HG02943 (cell line): ENCODE measurements around the gene CYTH4.
"Not testable (repeated sequence)": the region's sequence is repeated elsewhere in the genome, so short reads cannot be mapped to it uniquely, and the experiment has no call there.

ENCODE experiments used
- ATAC-seq: cut with Tn5 transposase; IDR thresholded peaks from one replicate; pipeline ENCODE4 v1.9.1; 2021; ENCODE audit warnings: mild to moderate bottlenecking, low read depth, moderate library complexity; ENCODE audit not compliant: unreplicated experiment

The CYTH4 gene

GRCh38 chr22:37325039-37325395 is 42.7 kb downstream of the CYTH4 start:
- ATAC-seq: no peak

DNA sequence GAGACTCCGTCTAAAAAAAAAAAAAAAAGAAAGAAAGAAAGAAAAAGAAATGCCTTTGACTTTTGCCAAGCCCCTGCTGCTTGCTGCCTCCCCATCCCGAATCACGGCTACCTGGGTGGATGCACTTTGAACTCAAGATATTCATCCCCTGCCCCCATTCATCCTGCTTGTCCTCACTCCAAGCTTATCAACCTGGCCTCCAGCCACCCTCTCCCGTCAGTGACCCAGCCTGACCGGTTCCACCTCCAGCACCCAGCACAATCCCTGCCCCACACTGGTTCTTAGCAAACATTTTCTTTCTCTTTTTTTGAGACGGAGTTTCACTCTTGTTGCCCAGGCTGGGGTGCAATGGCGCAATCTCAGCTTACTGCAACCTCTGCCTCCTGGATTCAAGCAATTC is 44.4 kb downstream of the CYTH4 start:
- no peak for ATAC-seq

- no peak for ATAC-seq
Observed at GRCh38 chr22:37328017-37328416, 45.7 kb downstream of the CYTH4 start.

GRCh38 chr22:37328538-37329237 is 46.4 kb downstream of the CYTH4 start:
- not testable (repeated sequence) for ATAC-seq

DNA sequence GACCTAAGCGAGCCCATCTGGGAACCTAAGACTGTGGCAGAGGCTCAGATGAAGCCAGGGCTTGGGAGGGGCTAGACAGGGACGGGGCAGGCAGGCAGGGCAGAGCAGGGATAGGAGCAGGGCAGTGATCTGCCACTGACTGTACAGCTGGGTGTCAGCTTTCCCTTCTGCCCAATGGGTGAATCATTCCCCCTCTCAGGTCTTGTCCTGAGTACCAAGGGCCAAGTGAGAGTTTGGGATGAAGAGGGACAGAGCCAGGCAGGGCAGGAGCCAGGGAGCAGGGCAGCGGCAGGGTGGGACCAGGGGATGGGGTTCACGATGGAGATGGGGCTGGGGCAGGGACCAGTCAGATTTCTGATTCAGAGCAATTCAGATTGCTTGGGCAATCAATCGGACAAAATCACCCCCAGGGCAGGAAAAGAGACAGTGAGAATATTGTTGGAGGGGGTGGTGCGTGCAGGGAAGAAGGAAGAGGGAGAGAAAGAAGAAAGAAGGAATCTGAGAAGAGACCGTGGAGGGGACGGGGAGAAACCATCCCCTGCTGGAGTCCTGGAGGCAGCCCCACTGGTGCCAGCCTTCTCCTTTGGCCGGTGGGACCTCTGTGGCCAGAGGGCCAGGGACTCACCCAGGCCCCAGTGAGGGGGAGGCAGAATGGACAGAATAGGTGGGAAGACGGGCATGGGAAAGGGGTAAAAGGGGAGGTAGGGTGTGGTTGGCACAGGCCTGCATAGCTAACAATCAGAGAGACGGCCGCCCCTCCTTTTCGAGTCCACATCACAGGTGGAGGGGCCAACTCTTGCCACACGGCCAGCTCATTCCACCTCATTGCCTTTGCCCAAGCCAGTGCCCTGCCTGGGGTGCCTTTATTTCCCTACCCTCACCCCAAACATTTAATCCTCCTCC is 47.2 kb downstream of the CYTH4 start:
- no peak for ATAC-seq

GRCh38 chr22:37330200-37331033 is 48.1 kb downstream of the CYTH4 start:
- no peak for ATAC-seq

DNA sequence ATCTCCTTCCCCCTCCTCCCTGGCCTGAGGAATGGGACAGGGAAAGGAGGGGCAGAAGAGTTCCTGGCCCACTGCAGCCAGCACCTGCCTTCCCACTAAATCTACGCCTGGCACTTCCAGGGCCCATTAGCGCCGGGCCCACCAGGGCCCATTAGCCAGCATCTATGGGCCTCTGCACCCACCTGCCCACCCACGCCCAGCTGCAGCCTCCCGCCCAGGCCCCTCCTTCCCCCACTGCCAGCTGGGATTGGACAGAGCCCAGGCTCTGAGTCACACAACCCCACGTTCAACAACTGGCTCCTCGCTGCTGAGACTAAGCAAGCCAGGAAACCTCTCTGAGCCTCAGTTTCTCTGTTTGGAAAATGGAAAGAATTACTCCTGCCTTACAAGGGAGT is 48.7 kb downstream of the CYTH4 start:
- no peak for ATAC-seq

- ATAC-seq: no peak
Observed at GRCh38 chr22:37331856-37332536, 49.7 kb downstream of the CYTH4 start.

DNA sequence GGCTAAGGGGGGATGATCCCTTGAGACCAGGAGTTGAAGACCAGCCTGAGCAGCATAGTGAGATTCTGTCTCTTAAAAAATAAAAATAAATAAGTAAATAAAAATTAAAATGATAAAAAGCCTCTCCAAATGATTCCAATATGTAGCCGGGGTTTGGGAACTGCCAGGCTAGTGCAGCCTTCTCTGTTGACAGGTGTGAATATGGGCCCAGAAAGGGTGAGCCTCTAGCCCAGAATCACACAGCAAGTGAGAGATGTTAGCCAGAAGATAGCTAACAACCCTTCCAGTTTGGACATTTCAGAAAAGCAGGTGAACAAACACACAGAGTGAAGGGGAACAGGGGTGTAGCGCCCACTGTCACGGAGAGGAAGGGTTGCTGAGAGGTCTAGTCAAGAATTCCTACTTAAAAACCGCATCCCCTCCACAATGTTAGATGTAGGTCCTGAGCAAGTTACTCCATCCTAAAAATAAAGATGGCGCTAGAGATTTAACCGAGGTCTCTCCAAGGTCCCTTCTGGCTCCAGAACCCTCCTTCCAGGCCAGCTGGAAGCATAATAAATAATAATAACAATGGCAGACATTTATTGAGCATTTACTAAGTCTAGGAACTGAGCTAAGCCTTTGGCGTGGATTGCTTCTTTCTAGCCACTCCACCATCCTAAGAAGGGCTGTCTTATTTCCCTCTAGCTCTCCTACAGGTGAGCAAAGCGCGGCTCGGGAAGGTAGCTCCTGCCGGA is 51.6 kb downstream of the CYTH4 start:
- ATAC-seq: no peak

- no peak for ATAC-seq
Observed at GRCh38 chr22:37334461-37334858, 52.2 kb downstream of the CYTH4 start.

DNA sequence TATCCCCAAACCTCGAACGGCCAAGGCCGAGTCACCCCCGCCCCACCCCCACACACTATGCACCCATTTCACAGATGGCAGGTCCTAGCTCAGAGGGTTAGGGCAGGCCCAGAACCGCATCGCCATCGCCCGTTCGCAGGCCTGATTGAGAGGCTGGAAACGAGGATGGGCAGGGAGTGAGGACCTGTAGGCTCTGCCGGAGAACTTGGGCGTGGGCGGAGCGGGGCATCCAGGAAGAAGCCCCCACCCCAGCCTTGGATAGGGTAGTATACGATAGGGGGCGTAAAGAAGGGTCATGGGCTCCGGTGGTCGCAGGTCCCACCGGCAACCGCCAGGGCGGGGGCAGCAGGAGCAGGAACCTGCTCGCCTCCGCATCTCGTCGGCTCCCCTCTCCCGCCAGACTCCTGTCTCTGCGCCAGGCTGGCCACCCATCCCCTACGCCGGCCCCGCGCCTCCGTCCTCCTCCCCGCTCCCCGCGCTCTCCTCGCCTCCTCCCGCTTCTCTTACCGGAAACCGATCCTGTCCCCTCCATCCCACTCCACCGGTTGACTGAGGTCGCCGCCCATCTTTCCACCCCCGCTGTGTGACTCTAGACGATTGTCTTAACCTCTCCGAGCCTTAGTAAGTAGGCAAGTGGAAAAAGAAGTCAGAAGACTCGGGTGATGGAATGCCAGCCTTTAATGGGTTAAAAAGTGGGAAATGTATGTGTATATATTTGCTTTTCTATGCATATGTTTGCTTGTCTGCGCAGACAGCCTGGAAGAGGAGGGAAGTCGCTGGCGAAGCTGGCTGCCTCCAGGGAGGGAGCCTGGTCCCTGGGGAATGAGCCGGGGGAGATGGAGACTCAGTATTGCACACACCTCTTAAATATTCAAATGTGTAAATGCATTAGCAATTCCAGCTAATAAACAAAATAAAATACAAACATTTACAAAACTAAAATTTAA is 52.8 kb downstream of the CYTH4 start:
- no peak for ATAC-seq

GRCh38 chr22:37335806-37336199 is 53.5 kb downstream of the CYTH4 start:
- ATAC-seq: no peak

- ATAC-seq: no peak
Observed at GRCh38 chr22:37336579-37336978, 54.3 kb downstream of the CYTH4 start.

GRCh38 chr22:37337204-37337943 is 55.1 kb downstream of the CYTH4 start:
- no peak for ATAC-seq

GRCh38 chr22:37338539-37339246 is 56.4 kb downstream of the CYTH4 start:
- no peak for ATAC-seq

DNA sequence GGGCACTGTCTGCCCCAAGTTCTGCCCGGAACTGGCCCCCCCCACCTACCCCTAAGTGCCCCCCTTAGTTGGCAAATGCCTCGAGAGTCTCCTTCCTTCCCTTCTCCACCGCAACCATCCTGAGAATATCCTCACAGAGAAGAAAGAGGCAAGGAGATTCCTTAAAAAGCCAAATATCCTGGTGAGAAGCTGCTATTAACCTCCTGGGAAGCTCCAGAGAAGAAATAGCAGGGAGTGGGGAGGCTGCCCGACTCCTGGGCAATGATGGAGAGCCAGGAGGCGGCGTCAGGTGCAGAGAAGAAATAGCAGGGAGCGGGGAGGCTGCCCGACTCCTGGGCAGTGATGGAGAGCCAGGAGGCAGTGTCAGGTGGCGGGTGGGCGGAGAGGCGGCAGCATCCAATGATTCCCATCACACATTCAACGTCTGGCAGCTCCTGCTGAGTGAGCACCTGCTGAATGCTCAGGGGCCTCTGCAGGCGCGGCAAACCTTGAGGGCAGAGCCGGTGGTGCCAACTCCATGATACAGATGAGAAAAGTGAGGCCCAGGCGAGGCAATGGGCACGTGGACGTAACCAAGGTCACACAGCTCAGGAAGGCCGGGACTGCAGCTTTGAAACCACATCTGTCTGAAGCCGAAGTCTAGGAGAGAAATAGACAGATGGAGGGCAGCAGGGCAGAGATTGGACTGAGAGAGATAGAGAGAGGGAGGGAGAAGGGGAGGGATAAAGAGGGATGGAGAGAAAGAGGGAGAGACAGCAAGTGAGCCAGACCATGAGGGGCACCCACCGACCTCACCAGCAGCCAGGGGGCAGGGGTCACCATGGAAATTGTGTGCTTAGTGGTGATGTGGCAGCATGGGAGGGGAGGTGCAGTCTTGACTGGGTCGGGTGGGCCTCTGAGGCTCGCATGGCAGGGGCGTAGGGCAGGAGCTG is 58.3 kb downstream of the CYTH4 start:
- ATAC-seq: no peak
